Fibroblast of skin of left biceps (primary cell): ENCODE results near the gene NAXD.
"Not testable (repeated sequence)": the region's sequence is repeated elsewhere in the genome, so short reads cannot be mapped to it uniquely, and the experiment has no call there.

Experiments
- DNase-seq, 2 experiments: peaks; one replicate each; pipeline ENCODE4 v3.0.0-alpha.2; 2013; ENCODE audit warnings: low read depth in 2 of 2

The NAXD gene

DNA sequence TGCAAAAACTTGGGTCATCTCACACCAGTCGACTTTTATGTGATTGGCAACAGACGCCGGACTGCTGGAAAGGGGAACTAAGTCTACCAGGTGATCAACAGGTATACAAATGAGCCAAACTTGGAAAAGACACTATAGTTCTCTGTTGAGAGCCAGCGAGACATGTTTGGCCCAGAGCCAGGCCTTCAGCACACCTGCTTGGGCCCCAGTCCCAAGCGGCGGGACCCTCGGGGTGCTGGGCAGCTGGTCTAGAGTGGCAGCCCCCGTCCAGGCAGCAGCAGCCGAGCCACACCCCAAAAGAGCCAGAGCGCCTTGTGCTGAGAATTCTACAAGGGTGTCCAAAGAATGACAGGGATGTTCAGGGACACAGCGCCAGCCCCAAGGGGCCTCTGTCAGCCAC lies 28.0 kb downstream of the NAXD start:
- no peak for DNase-seq

DNA sequence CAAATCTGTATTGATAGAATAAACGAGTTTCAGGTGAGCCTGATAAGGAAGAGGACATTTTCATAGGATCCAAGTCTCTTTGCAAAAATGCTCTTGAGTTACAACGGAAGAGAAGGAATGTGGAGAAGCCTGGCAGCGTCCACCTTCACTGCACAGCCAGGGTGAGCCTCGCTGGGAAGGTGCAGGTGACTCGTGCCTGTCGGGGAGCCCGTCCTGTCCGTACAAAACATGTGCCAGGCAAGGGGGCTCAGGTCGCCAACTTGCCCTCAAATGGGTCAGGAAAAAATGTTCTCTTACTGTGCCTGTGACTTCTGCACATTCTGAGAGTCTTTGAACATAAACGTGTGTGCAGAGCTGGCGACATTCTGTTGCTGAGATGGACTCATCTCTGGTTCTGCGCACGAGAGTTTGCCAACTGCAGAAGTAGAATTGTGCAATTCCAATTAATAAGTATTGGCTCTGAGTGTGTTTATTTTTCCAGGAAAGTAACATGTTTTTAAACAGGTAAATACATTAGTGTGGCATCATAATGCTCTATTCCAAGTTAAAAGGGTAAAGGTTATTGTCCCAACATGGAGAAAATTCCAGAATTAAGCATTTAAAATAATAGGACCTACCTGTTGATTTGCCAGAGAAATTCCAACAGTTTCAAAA lies 28.6 kb downstream of the NAXD start:
- DNase-seq = no peak

DNA sequence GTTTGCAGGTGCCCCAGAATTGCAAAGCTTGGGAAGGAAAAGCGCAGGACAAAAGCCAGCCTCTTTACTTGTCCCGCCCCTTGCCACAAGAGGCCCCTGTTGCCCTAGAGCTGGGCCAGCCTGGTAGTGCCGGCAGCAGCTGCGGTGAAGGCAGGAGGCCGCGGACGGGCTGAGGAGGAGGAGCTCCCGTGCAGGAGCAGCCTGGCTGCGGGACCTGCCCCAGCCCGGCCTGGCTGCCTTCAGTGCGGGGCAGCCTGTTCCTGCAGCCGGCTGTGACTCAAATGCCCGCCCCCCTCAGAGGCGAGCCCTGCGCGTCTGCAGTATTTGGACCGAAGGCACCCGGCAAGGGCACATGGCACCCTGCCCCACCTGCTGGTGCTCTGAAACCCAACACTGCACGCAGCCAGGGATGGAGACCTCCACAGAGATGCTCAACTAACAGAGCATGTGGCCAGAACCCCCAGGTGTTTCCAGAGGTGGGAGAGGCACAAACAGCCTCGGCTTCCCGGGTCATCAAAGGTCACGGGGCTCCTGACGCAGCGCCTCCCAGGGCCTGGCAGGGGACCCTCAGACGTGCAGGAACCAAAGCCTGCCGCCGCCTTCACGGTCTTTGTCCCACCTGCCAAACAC lies 29.7 kb downstream of the NAXD start:
- DNase-seq = no peak

GRCh38 chr13:110645750-110646149 lies 30.4 kb downstream of the NAXD start:
- no peak for DNase-seq

DNA sequence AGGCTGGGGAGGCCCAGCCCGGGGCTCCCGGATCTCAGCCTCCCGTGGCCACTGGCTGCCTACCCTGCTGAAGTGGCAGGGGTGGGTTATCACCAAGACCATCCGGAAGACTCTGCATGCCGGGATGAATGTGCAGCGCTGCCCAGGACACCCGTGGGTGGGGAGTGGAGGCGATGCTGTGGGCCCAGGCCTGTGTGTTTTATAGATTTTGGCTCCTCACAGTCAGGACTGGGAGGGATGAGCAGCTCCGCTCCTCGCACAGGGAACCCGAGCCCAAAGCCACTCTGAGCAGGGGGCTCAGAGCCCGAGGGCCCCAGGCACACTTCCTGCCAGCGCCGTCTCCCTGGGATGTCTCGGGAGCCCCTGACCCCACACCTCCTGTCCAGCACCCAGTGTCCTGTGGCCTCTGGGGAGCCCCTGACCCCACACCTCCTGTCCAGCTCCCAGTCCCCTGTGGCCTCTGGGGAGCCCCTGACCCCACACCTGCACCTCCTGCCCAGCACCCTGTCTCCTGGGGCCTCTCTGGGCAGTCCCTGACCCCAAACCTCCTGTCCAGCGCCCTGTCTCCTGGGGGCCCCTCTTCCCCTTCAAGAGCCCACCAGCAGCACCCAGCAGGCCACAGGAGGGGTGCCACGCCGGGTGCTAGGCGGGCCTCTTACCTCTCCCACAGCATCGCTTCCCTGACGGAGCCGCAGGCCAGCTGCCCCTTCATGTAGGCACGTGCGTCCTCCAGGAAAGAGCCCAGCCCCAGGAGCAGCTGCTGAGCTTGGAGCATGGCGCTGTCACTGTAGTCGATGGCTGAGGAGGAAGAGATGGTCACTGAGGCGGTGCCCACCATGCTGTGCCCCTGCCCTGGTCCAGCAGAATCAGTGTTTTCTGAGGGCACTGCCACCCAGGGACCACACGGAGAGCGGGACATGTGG lies 31.4 kb downstream of the NAXD start:
- no peak for DNase-seq

DNA sequence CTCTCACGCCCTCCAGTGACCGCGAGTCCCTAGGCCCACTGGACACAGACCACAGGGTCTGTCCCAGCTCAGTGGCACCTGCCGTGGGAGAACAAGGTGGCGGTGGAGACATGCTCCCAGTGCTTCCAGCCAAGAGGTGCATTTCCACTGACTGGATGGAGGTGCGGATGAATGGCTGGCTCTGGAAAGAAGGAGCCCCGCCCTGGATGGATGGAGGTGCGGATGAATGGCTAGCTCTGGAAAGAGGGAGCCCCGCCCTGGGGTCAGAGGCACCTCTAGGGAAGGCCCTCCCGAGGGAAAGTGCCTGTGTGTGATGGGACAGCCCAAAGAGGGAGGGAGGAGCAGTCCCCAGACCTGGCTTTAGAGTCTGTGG lies 32.0 kb downstream of the NAXD start:
- no peak for DNase-seq

DNA sequence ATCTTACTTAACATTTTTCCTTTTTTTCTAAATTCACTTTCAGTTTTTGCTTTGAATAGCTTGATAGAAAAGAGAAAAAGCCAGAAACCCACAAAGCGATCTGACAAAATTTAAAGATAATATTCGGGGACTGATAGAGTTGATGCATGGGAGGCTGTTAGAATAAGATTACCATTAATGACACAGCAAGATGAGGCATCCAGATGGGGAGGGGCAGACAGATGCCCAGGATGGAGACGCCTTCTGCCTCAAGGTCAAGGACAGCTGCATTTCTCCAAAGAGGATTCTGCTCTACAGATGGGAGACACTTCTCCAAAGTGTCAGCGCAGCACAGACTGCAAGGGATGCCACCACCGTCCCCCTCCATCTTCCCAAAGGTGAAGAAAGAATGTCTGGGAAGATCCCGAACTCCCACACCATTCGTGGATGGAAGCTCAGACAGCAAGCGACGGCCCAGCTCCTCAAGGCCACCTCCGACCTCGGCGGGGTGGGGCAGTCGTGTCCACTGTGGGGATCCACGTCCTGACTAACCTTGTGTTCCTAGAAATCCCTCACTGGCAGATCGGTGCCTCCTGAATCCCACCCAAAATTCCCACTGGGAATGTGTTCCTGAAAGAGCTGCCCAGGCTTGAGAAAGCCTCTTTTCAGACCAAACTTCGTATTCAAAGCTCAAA lies 32.9 kb downstream of the NAXD start:
- no peak for DNase-seq

DNA sequence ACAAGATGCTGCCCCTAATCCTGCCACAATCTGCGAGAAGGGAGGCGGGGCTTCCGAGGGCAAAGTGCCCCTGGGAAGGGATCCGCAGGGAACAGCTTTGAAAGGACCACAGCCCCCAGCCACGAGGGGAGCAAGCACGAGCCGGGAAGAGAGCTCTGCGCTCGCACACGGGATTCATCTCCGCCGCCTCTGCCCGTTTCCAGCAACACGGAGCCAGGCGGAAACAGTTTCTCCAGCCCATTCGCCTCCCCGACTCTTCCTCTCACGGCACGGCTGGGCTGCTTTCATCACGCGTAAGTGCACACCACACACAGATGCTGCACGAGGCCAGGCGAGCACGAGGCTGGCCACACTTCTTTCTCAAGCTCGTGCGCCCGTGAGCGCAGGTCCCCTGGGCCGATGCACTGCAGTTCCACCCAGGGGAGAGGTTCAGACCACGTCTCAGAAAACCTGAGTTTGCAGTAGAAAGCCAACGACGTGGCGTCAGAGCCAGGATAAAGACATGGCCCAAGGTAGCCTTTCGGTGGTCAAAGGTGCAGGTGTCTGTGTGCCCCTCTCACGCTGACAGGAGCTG lies 33.6 kb downstream of the NAXD start:
- DNase-seq = no peak

- no peak for DNase-seq
Measured at GRCh38 chr13:110649551-110649950, 34.2 kb downstream of the NAXD start.

DNA sequence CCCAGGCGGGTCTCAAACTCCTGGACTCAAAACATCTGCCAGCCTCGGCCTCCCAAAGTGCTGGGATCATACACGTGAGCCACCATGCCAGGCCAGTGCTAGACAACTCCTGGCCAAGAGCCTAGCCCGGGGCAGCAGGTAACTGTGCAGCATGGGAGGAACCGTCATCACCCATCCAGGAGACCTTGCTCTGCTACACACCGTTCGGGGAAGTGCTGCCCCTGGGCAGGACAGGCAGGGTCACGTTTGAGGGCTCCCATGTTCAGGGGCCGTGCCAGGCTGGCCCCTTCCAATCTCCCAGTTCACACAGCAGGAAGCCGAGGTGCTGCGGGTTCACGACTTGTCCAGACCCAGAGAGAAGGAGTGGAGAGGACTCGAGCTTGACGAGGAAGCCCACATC lies 35.1 kb downstream of the NAXD start:
- no peak for DNase-seq

GRCh38 chr13:110651271-110651670 lies 35.9 kb downstream of the NAXD start:
- no peak for DNase-seq

- no peak for DNase-seq
Measured at GRCh38 chr13:110651726-110652230, 36.4 kb downstream of the NAXD start.

- DNase-seq = no peak
Measured at GRCh38 chr13:110652231-110652730, 36.9 kb downstream of the NAXD start.

DNA sequence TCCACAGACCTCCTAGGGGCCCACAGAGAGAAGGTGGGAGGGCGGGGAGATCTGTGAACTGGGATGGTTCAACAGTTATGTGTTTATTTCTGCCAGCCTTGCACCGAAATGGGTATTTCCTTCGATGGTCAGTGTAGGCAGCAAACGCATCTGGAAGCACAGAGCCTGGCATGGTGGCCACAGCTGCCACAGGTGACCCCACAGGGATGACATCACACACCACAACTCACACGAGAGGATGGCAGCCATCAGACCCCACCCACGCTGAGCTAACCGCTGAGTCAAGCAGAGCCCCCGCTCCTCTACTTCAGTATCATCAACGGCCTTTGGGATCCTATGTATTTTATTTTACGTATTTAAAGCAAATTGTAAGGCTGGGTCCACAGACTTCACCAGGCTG lies 37.4 kb downstream of the NAXD start:
- no peak for DNase-seq

DNA sequence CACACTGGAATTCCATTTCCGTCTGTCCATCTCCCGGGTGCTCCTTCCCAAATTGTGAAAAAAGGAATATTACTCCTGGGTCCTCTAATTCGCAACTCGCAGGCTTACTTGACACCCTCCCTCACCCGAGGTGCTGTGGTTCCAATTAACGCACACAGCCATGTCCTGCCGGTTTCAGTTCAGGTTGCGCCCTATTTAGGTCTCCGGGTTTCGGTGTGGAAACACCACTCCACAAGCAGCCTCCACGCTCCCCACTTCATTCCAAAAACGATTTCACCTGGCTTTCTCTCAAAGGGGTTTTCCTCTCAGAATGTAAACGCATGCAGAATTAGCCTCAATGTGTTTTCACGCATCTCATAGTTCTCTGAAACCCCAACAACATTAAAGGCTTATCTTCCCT lies 37.9 kb downstream of the NAXD start:
- no peak for DNase-seq

- DNase-seq = no peak
Measured at GRCh38 chr13:110653851-110654250, 38.5 kb downstream of the NAXD start.

- DNase-seq = no peak
Measured at GRCh38 chr13:110657196-110657595, 41.9 kb downstream of the NAXD start.

GRCh38 chr13:110658218-110658911 lies 43.0 kb downstream of the NAXD start:
- not testable (repeated sequence) for DNase-seq

DNA sequence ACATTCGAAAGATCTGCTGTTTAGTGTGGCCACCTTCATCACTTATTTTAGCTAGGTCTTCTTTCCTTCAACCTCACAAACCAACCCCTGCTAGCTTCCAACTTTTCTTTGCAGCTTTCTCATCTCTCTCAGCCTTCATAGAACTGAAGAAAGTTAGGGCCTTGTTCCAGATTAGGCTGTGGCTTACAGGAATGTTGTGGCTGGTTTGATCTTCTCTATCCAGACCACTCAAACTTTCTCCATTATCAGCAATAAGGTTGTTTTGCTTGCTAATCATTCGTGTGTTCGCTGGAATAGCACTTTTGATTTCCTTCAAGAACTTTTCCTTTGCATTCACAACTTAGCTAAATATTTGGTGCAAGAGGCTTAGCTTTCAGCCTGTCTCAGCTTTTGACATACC lies 45.9 kb downstream of the NAXD start:
- DNase-seq = no peak

- no peak for DNase-seq
Measured at GRCh38 chr13:110662091-110662490, 46.7 kb downstream of the NAXD start.
